Psoas muscle (tissue), 8 donors: ENCODE results near the gene POU6F1. TPM values are rescaled to one million over a fixed set of nuclear protein-coding genes. Genes with fewer than 3 reads are reported as not detected.

ENCODE experiments used
- ATAC-seq, 4 donors: fragments of 200-7000 bp; cut with Tn5 transposase; one replicate each; pipeline ENCODE4 v1.9.1; 2020; ENCODE audit warnings: moderate library complexity in 3 of 4, mild to moderate bottlenecking in 2 of 4
- DNase-seq, 2 donors: peaks; one replicate each; pipeline ENCODE4 v3.0.0-alpha.2; 2020
- H3K27ac ChIP-seq: fragments of 200-600 bp; one replicate; pipeline ENCODE4 v1.8.0; 2022
- H3K27me3 ChIP-seq, 3 donors: fragments of 200-600 bp in 1 of 3; one replicate each; pipeline versions ENCODE4 v1.6.1 to v1.8.0; 2013 to 2022; ENCODE audit warnings: low read length in 2 of 3, mild to moderate bottlenecking in 2 of 3, moderate library complexity in 1 of 3; ENCODE audit not compliant: insufficient read depth in 3 of 3
- H3K36me3 ChIP-seq, 2 donors: fragments of 200-600 bp in 1 of 2; one replicate each; pipeline versions ENCODE4 v1.6.1 to v1.8.0; 2013 to 2022; ENCODE audit warnings: low read depth in 1 of 2, mild to moderate bottlenecking in 1 of 2, moderate library complexity in 1 of 2; ENCODE audit not compliant: insufficient read depth in 1 of 2
- H3K4me1 ChIP-seq: fragments of 200-600 bp; one replicate; pipeline ENCODE4 v1.8.0; 2022
- H3K4me3 ChIP-seq: fragments of 200-600 bp; one replicate; pipeline ENCODE4 v1.8.0; 2022; ENCODE audit warnings: mild to moderate bottlenecking
- H3K9me3 ChIP-seq: fragments of 200-600 bp; one replicate; pipeline ENCODE4 v1.8.0; 2022
- CTCF ChIP-seq: fragments of 200-600 bp; IDR thresholded peaks from one replicate; pipeline ENCODE4 v1.8.0; 2022; ENCODE audit warnings: antibody characterized with exemption
- WGBS, 3 donors: extraction: QIAGEN DNeasy Blood & Tissue Kit; methylation state at CpG; one replicate each; pipeline versions ENCODE4 v1.1.6 to v1.1.7; 2013; 5-methylcytosine and 5-hydroxymethylcytosine counted together
- intact Hi-C, 2 donors: fragments of 100-400 bp; cut with DNase I; formaldehyde crosslinking; loops; one replicate each; pipeline versions ENCODE4 v1.11.0 to v1.14.2; 2022
- polyA plus RNA-seq, 3 donors: library from polyadenylated mRNA; stranded (reverse); fragments of 200-250 nt; gene quantifications; one replicate each; pipeline ENCODE4 v1.2.3, GENCODE V29; 2013
- total RNA-seq, 4 donors: library from RNA; stranded (reverse); fragmentation: NEBNext Ultra II Directional in 2 of 4; extraction: Animal tissue kit (Norgen Biotek cat#: 25700) in 2 of 4; gene quantifications; one replicate each; pipeline versions ENCODE4 v1.2.1 to v1.2.4, GENCODE V29; 2021 to 2023
- donor health status: healthy with polysubstance abuse.
- donor health status: DM: no; HTN: no; CAD: no; lungs with moderate emphysema.
- donor health status: Bipolar disorder and iron deficiency.
- donor health status: healthy.
- donor health status: DM: yes; HTN: yes; CAD: no.
- donor health status: DM: no; HTN: no; CAD: no.
- donor health status: DM: no; HTN: no; CAD: no.
- donor health status: DM: yes; HTN: yes; CAD: no.

The POU6F1 gene
- total and polyA plus RNA-seq, 7 donors = 2.3 to 20.9 (median 10.3) TPM

GRCh38 chr12:51205350-51205749, 12.5 kb downstream of the POU6F1 start:
- Histone ChIP-seq H3K27me3 (no peaks in the 10 kb centered on the region), H3K9me3 (no peaks in the 10 kb centered on the region), H3K4me1 (no peaks in the 10 kb centered on the region), H3K36me3 (peaks cover 0 to 40% of the 10 kb centered on the region in 2 donors), H3K27ac (no peak overlapping the region), H3K4me3 (no peak overlapping the region)
- TF ChIP-seq CTCF = no peak
- 90 to 94% (median 94%) methylated on average over 6 of the region's 6 CpGs for WGBS, 3 donors
- intact Hi-C loops = no loop called here
- no peak for ATAC-seq
- no peak for DNase-seq

GRCh38 chr12:51202718-51203117, 15.1 kb downstream of the POU6F1 start:
- intact Hi-C loops = no loop called here
- WGBS, 3 donors = 90 to 94% (median 92%) methylated on average over 5 of the region's 5 CpGs
- H3K36me3 ChIP-seq = peaks cover 0 to 42% of the 10 kb centered on the region in 2 donors
- no peak for TF ChIP-seq CTCF
- no peak for ATAC-seq
- H3K4me1 ChIP-seq = no peaks in the 10 kb centered on the region
- no peak overlapping the region for H3K27ac ChIP-seq
- H3K9me3 ChIP-seq = no peaks in the 10 kb centered on the region
- H3K27me3 ChIP-seq = no peaks in the 10 kb centered on the region
- no peak overlapping the region for H3K4me3 ChIP-seq
- DNase-seq = no peak

GRCh38 chr12:51200806-51201205, 17.1 kb downstream of the POU6F1 start:
- DNase-seq (no peak), ATAC-seq (no peak)
- TF ChIP-seq CTCF = no peak
- H3K4me1 ChIP-seq = no peaks in the 10 kb centered on the region
- intact Hi-C loops = no loop called here
- H3K36me3 ChIP-seq = peaks cover 0 to 50% of the 10 kb centered on the region in 2 donors
- H3K27me3 ChIP-seq = no peaks in the 10 kb centered on the region
- whole genome bisulfite sequencing, 3 donors = 89 to 98% (median 95%) methylated on average over 9 of the region's 9 CpGs
- H3K27ac ChIP-seq = no peak overlapping the region
- H3K4me3 ChIP-seq = no peak overlapping the region
- no peaks in the 10 kb centered on the region for H3K9me3 ChIP-seq

GRCh38 chr12:51200156-51200555, 17.7 kb downstream of the POU6F1 start:
- no peak for DNase-seq
- Histone ChIP-seq H3K36me3 (peaks cover 0 to 51% of the 10 kb centered on the region in 2 donors), H3K27ac (no peak overlapping the region), H3K27me3 (no peaks in the 10 kb centered on the region), H3K4me1 (no peaks in the 10 kb centered on the region), H3K4me3 (no peak overlapping the region), H3K9me3 (no peaks in the 10 kb centered on the region)
- whole genome bisulfite sequencing, 3 donors = 82 to 89% (median 85%) methylated on average over 7 of the region's 7 CpGs
- intact Hi-C loops = no loop called here
- no peak for ATAC-seq
- no peak for TF ChIP-seq CTCF

- no peak overlapping the region for H3K4me3 ChIP-seq
- no peaks in the 10 kb centered on the region for H3K27me3 ChIP-seq
- TF ChIP-seq CTCF = no peak
- peaks cover 0 to 58% of the 10 kb centered on the region in 2 donors for H3K36me3 ChIP-seq
- no peaks in the 10 kb centered on the region for H3K4me1 ChIP-seq
- intact Hi-C loops = no loop called here
- ATAC-seq = no peak
- 90 to 91% (median 90%) methylated on average over 10 of the region's 10 CpGs for WGBS, 3 donors
- no peaks in the 10 kb centered on the region for H3K9me3 ChIP-seq
- DNase-seq = no peak
- no peak overlapping the region for H3K27ac ChIP-seq
Observed at GRCh38 chr12:51199366-51199945, 18.4 kb downstream of the POU6F1 start.
